ENCODE data around the gene COL27A1.

The COL27A1 gene

DNA sequence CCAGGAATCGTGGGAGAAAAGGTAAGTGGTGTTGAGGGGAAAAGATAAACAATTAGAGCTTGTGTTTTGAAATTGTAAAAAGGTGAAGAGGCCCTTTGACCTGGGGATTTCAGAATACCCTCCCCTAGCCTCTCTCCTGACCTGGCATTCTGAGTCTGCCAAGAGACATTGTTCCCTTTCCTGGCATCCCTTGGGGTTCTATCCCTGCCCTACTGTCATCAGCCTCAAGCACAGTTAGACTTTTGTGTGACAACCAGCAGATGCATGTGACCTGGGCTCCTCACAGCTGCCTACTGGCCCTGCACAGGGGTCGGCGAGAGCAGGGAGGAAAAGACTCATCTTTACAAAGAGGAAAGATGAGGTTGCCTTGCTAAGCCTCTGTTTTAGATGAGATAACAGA lies 95.3 kb downstream of the COL27A1 start:
- in situ Hi-C loops (cut with MboI; ENCODE audit: low sequenced_read_pairs, unreplicated experiment): no loop called here
- DNase-seq (ENCODE audit: low spot score): no peak

DNA sequence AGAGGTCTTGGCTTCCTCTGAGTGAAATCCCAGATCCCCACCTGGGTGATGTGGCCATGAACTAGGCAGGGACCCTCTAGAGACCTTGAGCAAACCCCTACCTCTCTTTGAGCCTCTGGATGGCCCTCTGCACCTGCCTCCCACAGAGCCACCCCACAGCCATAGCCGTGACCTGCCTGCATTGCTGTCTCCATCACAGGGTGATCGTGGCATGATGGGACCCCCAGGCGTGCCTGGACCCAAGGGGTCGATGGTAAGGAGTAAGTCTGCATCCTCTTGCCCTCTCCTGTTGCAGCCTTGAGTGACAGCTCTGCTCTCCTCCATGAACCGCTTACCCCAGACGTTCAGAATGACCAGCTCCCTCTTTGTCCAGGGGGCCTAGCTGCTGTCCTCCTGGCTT lies 97.1 kb downstream of the COL27A1 start:
- in situ Hi-C loops (cut with MboI; ENCODE audit: low sequenced_read_pairs, unreplicated experiment): no loop called here
- DNase-seq (ENCODE audit: low spot score): no peak
- no peak for TF ChIP-seq CTCF (IDR thresholded peaks at IDR 0.05; ENCODE audit: borderline replicate concordance, control extremely low read depth, extremely low read depth, insufficient read depth, missing control alignments)

More for the DNA sequence above, 95.3 kb downstream of the COL27A1 start:
- no peak for TF ChIP-seq CTCF (IDR thresholded peaks at IDR 0.05; ENCODE audit: borderline replicate concordance, control extremely low read depth, extremely low read depth, insufficient read depth, missing control alignments)

- TF ChIP-seq CTCF (IDR thresholded peaks at IDR 0.05; ENCODE audit: borderline replicate concordance, control extremely low read depth, extremely low read depth, insufficient read depth, missing control alignments): no peak
- DNase-seq (ENCODE audit: low spot score): no peak
- in situ Hi-C loops (cut with MboI; ENCODE audit: low sequenced_read_pairs, unreplicated experiment): no loop called here
Measured at GRCh38 chr9:114256827-114257328, 101.5 kb downstream of the COL27A1 start.

- no peak for DNase-seq (ENCODE audit: low spot score)
- in situ Hi-C loops (cut with MboI; ENCODE audit: low sequenced_read_pairs, unreplicated experiment): no loop called here
- TF ChIP-seq CTCF (IDR thresholded peaks at IDR 0.05; ENCODE audit: borderline replicate concordance, control extremely low read depth, extremely low read depth, insufficient read depth, missing control alignments): no peak
Measured at GRCh38 chr9:114258218-114258617, 102.9 kb downstream of the COL27A1 start.

DNA sequence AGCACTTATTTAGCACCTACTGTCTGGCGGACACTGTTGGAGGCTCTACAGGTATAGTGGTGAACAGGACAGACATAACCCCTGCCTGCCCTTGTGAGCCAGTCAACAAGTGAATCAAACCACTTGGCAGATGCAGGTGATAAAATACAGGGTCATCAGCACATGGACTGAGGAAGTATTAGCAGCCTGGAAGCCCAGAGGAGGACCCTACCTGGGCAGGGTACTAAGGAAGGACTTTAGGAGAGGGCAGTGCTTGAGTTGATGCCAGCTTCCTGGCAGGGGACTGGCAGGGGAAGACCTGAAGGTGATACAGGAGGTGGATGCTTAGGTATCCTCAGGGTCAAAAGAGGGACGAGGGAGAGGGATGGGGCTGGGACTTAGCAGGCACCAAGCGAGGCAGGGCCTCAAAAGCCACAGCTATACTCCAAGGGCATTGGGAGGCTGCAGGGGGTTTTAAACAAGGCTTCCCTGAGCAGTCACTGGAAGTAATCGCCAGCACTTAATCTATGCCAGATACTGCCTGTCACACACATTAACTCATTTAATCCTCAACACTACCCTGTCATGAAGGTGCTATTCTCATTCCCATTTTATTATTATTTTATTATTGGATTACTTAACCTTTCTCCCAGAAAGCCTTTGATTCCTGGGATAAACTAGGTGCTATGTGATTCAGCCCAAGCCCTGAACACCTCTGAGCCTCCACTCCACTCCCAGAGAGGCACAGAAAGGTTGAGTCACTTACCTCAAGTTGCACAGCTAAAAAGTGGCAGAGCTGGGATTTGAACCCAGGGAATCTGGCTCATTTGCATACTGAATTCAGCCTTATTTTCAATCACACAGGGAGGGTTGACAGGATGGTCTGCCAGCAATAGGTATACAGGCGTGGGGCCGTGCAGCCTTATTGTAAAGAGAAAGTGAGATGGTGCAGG lies 103.8 kb downstream of the COL27A1 start:
- in situ Hi-C loops (cut with MboI; ENCODE audit: low sequenced_read_pairs, unreplicated experiment): no loop called here
- no peak for DNase-seq (ENCODE audit: low spot score)
- no peak for TF ChIP-seq CTCF (IDR thresholded peaks at IDR 0.05; ENCODE audit: borderline replicate concordance, control extremely low read depth, extremely low read depth, insufficient read depth, missing control alignments)

DNA sequence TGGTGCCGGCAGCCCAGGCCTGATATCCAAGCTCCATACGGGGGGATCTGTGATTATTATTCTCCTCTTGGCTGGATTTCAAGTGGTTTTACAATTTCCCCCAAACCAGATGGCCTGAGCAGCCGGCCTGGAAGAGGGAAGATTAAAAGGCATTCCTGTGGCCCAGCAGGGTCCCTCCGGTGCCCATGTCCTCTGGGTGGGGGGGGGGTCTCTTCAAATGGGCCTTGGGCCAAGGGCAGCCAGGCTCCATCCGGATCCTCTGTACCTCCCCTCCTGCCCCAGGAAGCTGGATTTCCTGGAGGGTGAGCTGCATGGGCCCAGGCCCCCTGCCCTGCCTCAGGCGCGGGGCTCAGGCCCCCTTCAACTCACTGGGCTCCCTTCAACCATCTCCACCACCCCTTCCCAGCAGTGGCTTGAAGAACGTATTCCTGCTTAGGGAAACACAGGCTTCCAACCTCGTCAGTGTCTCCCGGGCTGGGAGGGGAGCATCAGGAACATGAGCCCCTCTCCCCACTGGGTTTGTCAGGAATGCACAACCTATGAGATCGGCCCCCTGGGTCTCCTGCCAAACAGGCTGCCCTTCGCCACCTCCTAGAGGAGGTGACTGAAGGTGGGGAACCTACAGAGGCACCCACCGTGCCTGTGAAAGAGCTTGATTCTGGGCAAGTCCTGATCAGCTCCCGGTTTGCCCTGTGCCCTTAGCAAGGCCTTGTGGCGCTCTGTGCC lies 104.6 kb downstream of the COL27A1 start:
- in situ Hi-C loops (cut with MboI; ENCODE audit: low sequenced_read_pairs, unreplicated experiment): no loop called here
- TF ChIP-seq CTCF (IDR thresholded peaks at IDR 0.05; ENCODE audit: borderline replicate concordance, control extremely low read depth, extremely low read depth, insufficient read depth, missing control alignments): no peak
- DNase-seq (ENCODE audit: low spot score): no peak
